K562 (cell line): ENCODE results near the gene DARS1. TPM values are rescaled to one million over a fixed set of nuclear protein-coding genes. Genes with fewer than 3 reads are reported as not detected.
A peak's percentile ranks its signal among the peaks of the same experiment; 100 is the strongest.

Experiments used
- ATF3 ChIP-seq, 2 experiments: fragments of 450-650 bp in 1 of 2; sonication (generic) in 1 of 2; formaldehyde crosslinking in 1 of 2; IDR thresholded peaks in 1 of 2; conservative IDR thresholded peaks in 1 of 2; 2 replicates each; pipeline versions ENCODE4 v1.6.1 to v1.8.1; 2016 to 2023; ENCODE audit warnings: mild to moderate bottlenecking in 2 of 2, moderate library complexity in 2 of 2, inconsistent platforms in 1 of 2, missing genetic modification reagents in 1 of 2
- BRF2 ChIP-seq: IDR thresholded peaks from 3 replicates; pipeline ENCODE4 v1.6.1; 2011; ENCODE audit warnings: borderline replicate concordance, mild to moderate bottlenecking; ENCODE audit not compliant: insufficient read length, insufficient read depth
- CEBPB ChIP-seq: fragments of 450-650 bp; IDR thresholded peaks from 2 replicates; pipeline ENCODE4 v1.6.1; 2016; ENCODE audit warnings: missing genetic modification characterization, missing compliant biosample characterization
- CREB1 ChIP-seq, 2 experiments: sonication (generic) in 1 of 2; formaldehyde crosslinking in 1 of 2; IDR thresholded peaks; 2 replicates each; pipeline versions ENCODE4 v1.6.1 to v1.8.0; 2012 to 2022; ENCODE audit warnings: inconsistent platforms in 1 of 2, mild to moderate bottlenecking in 1 of 2, missing genetic modification reagents in 1 of 2, moderate library complexity in 1 of 2
- GTF3C2 ChIP-seq: IDR thresholded peaks from 3 replicates; pipeline ENCODE4 v1.6.1; 2011; ENCODE audit warnings: borderline replicate concordance, mild to moderate bottlenecking, moderate library complexity; ENCODE audit not compliant: insufficient read length; ENCODE audit errors: extremely low read depth
- NFATC3 ChIP-seq: fragments of 450-650 bp; IDR thresholded peaks from 2 replicates; pipeline ENCODE4 v1.6.1; 2017; ENCODE audit warnings: mild to moderate bottlenecking
- NR2C2 ChIP-seq, 2 experiments: fragments of 200-800 bp in 1 of 2; sonication (Bioruptor generic) in 1 of 2; sonication (generic) in 1 of 2; formaldehyde crosslinking in 1 of 2; IDR thresholded peaks; 2 replicates each; pipeline versions ENCODE4 v1.6.1 to v1.8.0; 2016 to 2022; ENCODE audit warnings: mild to moderate bottlenecking in 1 of 2, missing compliant biosample characterization in 1 of 2, missing genetic modification characterization in 1 of 2, missing genetic modification reagents in 1 of 2
- PHF20 ChIP-seq: fragments of 450-650 bp; IDR thresholded peaks from 2 replicates; pipeline ENCODE4 v1.6.1; 2018; ENCODE audit not compliant: partially characterized antibody
- SREBF2 ChIP-seq: sonication (generic); formaldehyde crosslinking; IDR thresholded peaks from 2 replicates; pipeline ENCODE4 v1.4.0; 2020; ENCODE audit warnings: mild to moderate bottlenecking, missing genetic modification reagents
- UBTF ChIP-seq, 2 experiments: IDR thresholded peaks; 2 replicates each; pipeline ENCODE4 v1.6.1; 2012; ENCODE audit warnings: improper control_type of control experiment in 2 of 2, low read depth in 2 of 2, low read length in 2 of 2, borderline replicate concordance in 1 of 2
- ZBTB9 ChIP-seq: fragments of 450-650 bp; formaldehyde crosslinking; IDR thresholded peaks from 2 replicates; pipeline ENCODE4 v1.4.0; 2020; ENCODE audit warnings: mild to moderate bottlenecking, moderate library complexity
- ZKSCAN3 ChIP-seq: fragments of 250-450 bp; sonication (Bioruptor Pico); IDR thresholded peaks from 2 replicates; pipeline ENCODE4 v1.4.0; 2020
- ZKSCAN8 ChIP-seq: fragments of 200-800 bp; sonication (Bioruptor generic); IDR thresholded peaks from 2 replicates; pipeline ENCODE4 v1.6.1; 2016; ENCODE audit warnings: missing genetic modification characterization, missing compliant biosample characterization
- ZNF24 ChIP-seq: fragments of 450-650 bp; IDR thresholded peaks from 2 replicates; pipeline ENCODE4 v1.6.1; 2016
- ZNF311 ChIP-seq: fragments of 250-450 bp; sonication (Bioruptor Pico); IDR thresholded peaks from 2 replicates; pipeline ENCODE4 v1.4.0; 2020; ENCODE audit warnings: mild to moderate bottlenecking, moderate library complexity
- ZNF436 ChIP-seq: fragments of 250-450, 450-650 bp; sonication (Bioruptor Pico); formaldehyde crosslinking; IDR thresholded peaks from 2 replicates; pipeline ENCODE4 v1.7.0; 2020; ENCODE audit warnings: mild to moderate bottlenecking
- ZNF57 ChIP-seq: fragments of 450-650 bp; formaldehyde crosslinking; IDR thresholded peaks from 2 replicates; pipeline ENCODE4 v1.4.0; 2020; ENCODE audit warnings: mild to moderate bottlenecking, moderate library complexity
- polyA plus RNA-seq, 8 experiments: library from polyadenylated mRNA; depleted of rRNA in 4 of 8; stranded (reverse) in 5 of 8; unstranded in 3 of 8; fragments of >200 nt; fragmentation: Nextera tagmentation in 2 of 8; fragmentation: Illumina TruSeq in 1 of 8; extraction: Ambion mirVana in 2 of 8; extraction: Trizol in 1 of 8; gene quantifications; 2 replicates each; pipeline versions ENCODE4 v1.2.1 to v1.2.3, GENCODE V29; 2011 to 2014; ENCODE audit warnings: inconsistent platforms in 1 of 8, missing spikeins in 1 of 8
- total RNA-seq, 7 experiments: library from RNA; depleted of rRNA in 6 of 7; stranded (reverse); fragments of >200 nt in 6 of 7; fragmentation: Illumina TruSeq in 2 of 7; extraction: Trizol in 2 of 7; gene quantifications; 2 replicates each; pipeline versions ENCODE4 v1.2.1 to v1.2.3, GENCODE V29; 2011 to 2021; ENCODE audit warnings: low replicate concordance in 1 of 7

DARS1 gene
- total and polyA plus RNA-seq, 9 of the 15 experiments (the other 6 are each of a cell fraction or from before 2014, with no cell fraction given), result 91.5 to 239 (median 98.0) TPM

- TF ChIP-seq GTF3C2 (no peak), SREBF2 (CRISPR knock-in tag) (no peak), ZNF57 (no peak), ATF3 (IDR thresholded peaks at IDR 0.05) (no peak), ATF3 (CRISPR knock-in tag; conservative IDR thresholded peaks at IDR 0.05) (peak; percentile 72; the same call in 1 of the 2 replicates), PHF20 (peak; percentile 85), CEBPB (no peak), NR2C2 (CRISPR knock-in tag; IDR thresholded peaks at IDR 0.05) (0 out of 2 replicates have a peak, but pooled peaks have one; percentile 62), NR2C2 (tag; IDR thresholded peaks at IDR 0.05) (no peak), ZKSCAN3 (no peak), BRF2 (no peak), ZNF311 (CRISPR knock-in tag) (no peak), ZNF436 (CRISPR knock-in tag) (no peak), CREB1 (IDR thresholded peaks at IDR 0.05) (peak; percentile 96), CREB1 (CRISPR knock-in tag; IDR thresholded peaks at IDR 0.05) (peak; percentile 97), NFATC3 (no peak), ZBTB9 (CRISPR knock-in tag) (0 out of 2 replicates have a peak, but pooled peaks have one; percentile 9), ZNF24 (peak; percentile 95), UBTF (IDR thresholded peaks at IDR 0.05; ENCODE audit: borderline replicate concordance in 1 of 2, low read depth in 2 of 2, low read length in 2 of 2) (no peak), ZKSCAN8 (no peak)
These were observed 109.2 kb downstream of the DARS1 start, which contains the start of gene MCM6 (continued) for GRCh38 chr2:135876066-135876711.
